ENCODE data around the gene GNG7. TPM values are rescaled to one million over a fixed set of nuclear protein-coding genes. Genes with fewer than 3 reads are reported as not detected.

GNG7 gene
- total RNA-seq, 1 experiment from 2014 or later = 0.87 TPM

DNA sequence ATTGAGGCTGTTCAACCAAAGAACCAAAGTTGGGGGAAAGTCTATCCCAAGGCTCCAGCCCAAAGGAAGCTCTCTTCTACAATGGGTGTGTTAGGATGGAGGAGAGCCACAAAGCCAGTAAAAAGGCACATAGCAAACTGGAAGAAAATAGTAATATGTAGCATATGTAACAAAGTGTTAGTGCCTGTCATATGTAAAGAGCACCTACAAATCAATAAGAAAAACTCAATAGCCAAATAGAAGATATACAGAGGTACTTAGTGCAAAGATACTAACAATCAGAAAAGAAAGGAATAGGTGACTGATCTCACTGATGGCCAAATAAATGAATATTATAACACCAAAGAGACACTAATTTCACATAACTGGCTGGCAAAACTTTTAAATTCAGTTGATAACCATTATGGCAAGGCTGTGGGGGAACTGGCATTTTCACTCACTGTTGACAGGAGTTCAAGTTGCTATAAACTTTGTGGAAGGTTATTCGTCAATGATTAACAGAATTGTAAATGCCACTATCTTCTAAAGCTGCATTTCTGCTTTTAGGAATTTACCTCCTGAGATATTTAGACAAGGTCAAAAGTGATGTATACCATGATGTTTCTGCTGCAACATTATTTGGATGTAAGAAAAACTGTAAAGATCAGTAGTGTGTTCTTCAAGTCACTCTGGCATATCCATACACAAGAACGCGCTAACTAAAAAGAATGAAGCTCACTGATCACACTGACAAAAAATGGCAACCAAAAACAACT lies 110.8 kb downstream of the GNG7 start:
- H3K27ac Mint-ChIP-seq (ENCODE audit: unreplicated experiment) = no peak overlapping the region
- no peaks in the 10 kb centered on the region for H3K27me3 Mint-ChIP-seq (ENCODE audit: unreplicated experiment)
- no TSS peak for BruUV-seq (replicated peaks)
- CTCF ChIA-PET = interaction anchor here (0.6 to 0.8 kb wide), 3 partner anchors 89 to 357 kb away, joined by 3 to 8 read pairs (median 3); no protein-coding TSS in a partner anchor
- TF ChIP-seq, protein P1, sequence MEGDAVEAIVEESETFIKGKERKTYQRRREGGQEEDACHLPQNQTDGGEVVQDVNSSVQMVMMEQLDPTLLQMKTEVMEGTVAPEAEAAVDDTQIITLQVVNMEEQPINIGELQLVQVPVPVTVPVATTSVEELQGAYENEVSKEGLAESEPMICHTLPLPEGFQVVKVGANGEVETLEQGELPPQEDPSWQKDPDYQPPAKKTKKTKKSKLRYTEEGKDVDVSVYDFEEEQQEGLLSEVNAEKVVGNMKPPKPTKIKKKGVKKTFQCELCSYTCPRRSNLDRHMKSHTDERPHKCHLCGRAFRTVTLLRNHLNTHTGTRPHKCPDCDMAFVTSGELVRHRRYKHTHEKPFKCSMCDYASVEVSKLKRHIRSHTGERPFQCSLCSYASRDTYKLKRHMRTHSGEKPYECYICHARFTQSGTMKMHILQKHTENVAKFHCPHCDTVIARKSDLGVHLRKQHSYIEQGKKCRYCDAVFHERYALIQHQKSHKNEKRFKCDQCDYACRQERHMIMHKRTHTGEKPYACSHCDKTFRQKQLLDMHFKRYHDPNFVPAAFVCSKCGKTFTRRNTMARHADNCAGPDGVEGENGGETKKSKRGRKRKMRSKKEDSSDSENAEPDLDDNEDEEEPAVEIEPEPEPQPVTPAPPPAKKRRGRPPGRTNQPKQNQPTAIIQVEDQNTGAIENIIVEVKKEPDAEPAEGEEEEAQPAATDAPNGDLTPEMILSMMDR (IDR thresholded peaks at IDR 0.05; ENCODE audit: unreplicated experiment) = no peak
- H3K4me1 Mint-ChIP-seq (ENCODE audit: low read depth, unreplicated experiment) = peaks cover 8% of the 10 kb centered on the region
- intact Hi-C loops (cut with micrococcal nuclease; ENCODE audit: unreplicated experiment) = no loop called here
- no peaks in the 10 kb centered on the region for H3K36me3 Mint-ChIP-seq (ENCODE audit: insufficient read depth, unreplicated experiment)
- no peak for DNase-seq
- H3K9me3 Mint-ChIP-seq (ENCODE audit: low read depth, unreplicated experiment) = no peaks in the 10 kb centered on the region
- no peak overlapping the region for H3K4me3 Mint-ChIP-seq (ENCODE audit: low read depth, unreplicated experiment)

DNA sequence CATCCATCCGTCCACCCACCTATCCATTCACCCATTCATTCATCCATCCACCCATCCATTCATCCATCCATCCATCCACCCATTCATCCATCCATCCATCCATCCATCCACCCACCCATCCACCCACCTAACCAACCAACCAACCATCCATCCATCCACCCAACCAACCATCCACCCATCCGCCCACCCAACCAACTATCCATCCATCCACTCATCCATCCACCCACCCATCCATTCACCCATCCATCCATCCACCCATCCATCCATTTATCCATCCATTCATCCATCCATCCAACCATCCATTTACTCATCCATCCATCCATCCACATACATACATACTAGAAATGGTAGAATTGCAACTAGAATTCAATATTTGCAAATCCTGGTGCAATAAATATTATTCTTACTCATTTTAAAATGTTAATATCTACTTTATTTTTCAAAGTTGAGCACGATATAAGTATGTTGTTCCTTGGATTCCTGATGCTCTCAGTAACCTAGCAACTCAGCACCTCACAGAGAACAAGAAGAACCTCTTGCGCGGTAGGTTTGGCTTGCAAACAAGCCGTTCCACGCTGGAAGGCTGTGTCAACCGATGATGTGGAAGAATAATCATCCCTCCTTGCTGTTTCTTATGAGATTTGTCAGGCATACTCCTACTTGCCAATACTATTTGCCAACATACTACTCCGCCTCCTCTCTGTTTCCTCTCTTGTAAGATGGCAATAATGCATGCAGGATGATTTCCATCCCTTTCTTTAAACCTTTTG lies 111.7 kb downstream of the GNG7 start:
- Mint-ChIP-seq H3K36me3 (ENCODE audit: insufficient read depth, unreplicated experiment) (no peaks in the 10 kb centered on the region), H3K4me3 (ENCODE audit: low read depth, unreplicated experiment) (no peak overlapping the region), H3K9me3 (ENCODE audit: low read depth, unreplicated experiment) (no peaks in the 10 kb centered on the region), H3K27ac (ENCODE audit: unreplicated experiment) (no peak overlapping the region), H3K4me1 (ENCODE audit: low read depth, unreplicated experiment) (peaks cover 8% of the 10 kb centered on the region), H3K27me3 (ENCODE audit: unreplicated experiment) (no peaks in the 10 kb centered on the region)
- DNase-seq = no peak
- TF ChIP-seq, protein P1 (IDR thresholded peaks at IDR 0.05; ENCODE audit: unreplicated experiment) = no peak
- CTCF ChIA-PET = no interaction called here
- no TSS peak for BruUV-seq (replicated peaks)
- intact Hi-C loops (cut with micrococcal nuclease; ENCODE audit: unreplicated experiment) = no loop called here

DNA sequence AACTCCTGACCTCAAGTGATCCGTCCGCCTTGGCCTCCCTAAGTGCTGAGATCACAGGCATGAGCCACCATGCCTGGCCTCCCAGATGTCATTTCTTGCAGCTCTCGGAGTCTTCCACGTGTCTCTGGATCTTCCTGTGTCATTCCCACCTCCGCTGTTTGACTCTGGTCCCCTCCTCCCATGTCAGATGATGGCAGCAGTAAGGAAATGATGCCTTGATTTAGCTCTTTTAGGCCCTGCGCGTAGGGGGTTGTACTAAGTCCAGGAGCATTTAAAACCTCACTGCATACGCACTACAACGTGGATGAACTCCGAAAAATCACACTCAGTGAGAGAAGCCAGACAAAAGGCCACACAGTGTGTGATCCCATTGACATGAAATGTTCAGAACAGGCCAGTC lies 113.1 kb downstream of the GNG7 start:
- Mint-ChIP-seq H3K27ac (ENCODE audit: unreplicated experiment) (no peak overlapping the region), H3K4me1 (ENCODE audit: low read depth, unreplicated experiment) (peaks cover 8% of the 10 kb centered on the region), H3K4me3 (ENCODE audit: low read depth, unreplicated experiment) (no peak overlapping the region), H3K9me3 (ENCODE audit: low read depth, unreplicated experiment) (no peaks in the 10 kb centered on the region), H3K36me3 (ENCODE audit: insufficient read depth, unreplicated experiment) (no peaks in the 10 kb centered on the region), H3K27me3 (ENCODE audit: unreplicated experiment) (peaks cover 5% of the 10 kb centered on the region)
- CTCF ChIA-PET = interaction anchor here (0.6 kb wide), 1 partner anchor 37 kb away, joined by 6 read pairs; no protein-coding TSS in a partner anchor
- intact Hi-C loops (cut with micrococcal nuclease; ENCODE audit: unreplicated experiment) = no loop called here
- TF ChIP-seq, protein P1 (IDR thresholded peaks at IDR 0.05; ENCODE audit: unreplicated experiment) = no peak
- no peak for DNase-seq
- BruUV-seq (replicated peaks) = no TSS peak

DNA sequence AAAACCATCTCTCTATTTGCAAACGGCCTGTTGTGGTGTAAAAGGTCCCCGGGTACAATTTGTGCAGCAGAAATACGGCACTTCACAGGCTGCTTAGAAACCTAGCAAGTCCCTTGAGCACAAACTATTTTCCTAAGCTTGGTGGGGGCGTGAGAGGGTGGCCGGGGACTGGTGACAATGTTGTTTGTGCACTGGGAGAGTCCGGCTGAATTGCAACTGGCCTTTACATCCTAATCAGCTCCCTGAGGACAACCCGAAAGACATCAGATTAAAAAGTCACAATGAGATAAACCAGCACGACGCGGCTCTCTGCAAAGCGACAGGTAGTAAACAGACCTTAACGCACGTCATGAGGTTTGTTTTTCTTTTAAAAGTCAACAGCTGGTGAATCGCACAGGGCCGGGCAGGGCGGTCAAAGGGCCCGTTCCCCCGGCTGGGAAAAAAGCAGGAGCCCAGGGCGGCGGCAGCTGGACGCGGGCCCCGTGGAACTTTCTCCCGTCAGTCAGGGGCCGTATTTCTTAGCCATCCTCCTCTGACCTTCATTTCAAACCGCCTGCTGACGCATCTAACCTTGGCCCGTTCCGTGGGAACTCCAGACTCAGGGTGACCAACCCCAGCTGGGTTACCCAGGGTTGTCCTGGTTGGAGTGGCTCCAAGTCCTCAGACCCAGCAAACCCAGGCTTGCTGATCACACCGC lies 114.3 kb downstream of the GNG7 start:
- no TSS peak for BruUV-seq (replicated peaks)
- no peak overlapping the region for H3K4me3 Mint-ChIP-seq (ENCODE audit: low read depth, unreplicated experiment)
- CTCF ChIA-PET = interaction anchor here (1.0 kb wide), 1 partner anchor 23 kb away, joined by 4 read pairs; no protein-coding TSS in a partner anchor
- DNase-seq = no peak
- H3K4me1 Mint-ChIP-seq (ENCODE audit: low read depth, unreplicated experiment) = peaks cover 8% of the 10 kb centered on the region
- no peaks in the 10 kb centered on the region for H3K36me3 Mint-ChIP-seq (ENCODE audit: insufficient read depth, unreplicated experiment)
- H3K27me3 Mint-ChIP-seq (ENCODE audit: unreplicated experiment) = peaks cover 12% of the 10 kb centered on the region
- TF ChIP-seq, protein P1 (IDR thresholded peaks at IDR 0.05; ENCODE audit: unreplicated experiment) = no peak
- no peak overlapping the region for H3K27ac Mint-ChIP-seq (ENCODE audit: unreplicated experiment)
- intact Hi-C loops (cut with micrococcal nuclease; ENCODE audit: unreplicated experiment) = no loop called here
- no peaks in the 10 kb centered on the region for H3K9me3 Mint-ChIP-seq (ENCODE audit: low read depth, unreplicated experiment)

Data from Calu3 (cell line).